Activated naive CD8-positive, alpha-beta T cell treated with anti-CD3 and anti-CD28 coated beads, Interleukin-2, amount 50 U/mL, for 16 hours (primary cell): ENCODE measurements around the gene EWSR1.
"Not testable (repeated sequence)": the region's sequence is repeated elsewhere in the genome, so short reads cannot be mapped to it uniquely, and the experiment has no call there.

ENCODE experiments used
- DNase-seq: peaks from one replicate; pipeline ENCODE4 v3.0.0-alpha.2; 2020; ENCODE audit warnings: low read depth, low spot score

The EWSR1 gene

DNA sequence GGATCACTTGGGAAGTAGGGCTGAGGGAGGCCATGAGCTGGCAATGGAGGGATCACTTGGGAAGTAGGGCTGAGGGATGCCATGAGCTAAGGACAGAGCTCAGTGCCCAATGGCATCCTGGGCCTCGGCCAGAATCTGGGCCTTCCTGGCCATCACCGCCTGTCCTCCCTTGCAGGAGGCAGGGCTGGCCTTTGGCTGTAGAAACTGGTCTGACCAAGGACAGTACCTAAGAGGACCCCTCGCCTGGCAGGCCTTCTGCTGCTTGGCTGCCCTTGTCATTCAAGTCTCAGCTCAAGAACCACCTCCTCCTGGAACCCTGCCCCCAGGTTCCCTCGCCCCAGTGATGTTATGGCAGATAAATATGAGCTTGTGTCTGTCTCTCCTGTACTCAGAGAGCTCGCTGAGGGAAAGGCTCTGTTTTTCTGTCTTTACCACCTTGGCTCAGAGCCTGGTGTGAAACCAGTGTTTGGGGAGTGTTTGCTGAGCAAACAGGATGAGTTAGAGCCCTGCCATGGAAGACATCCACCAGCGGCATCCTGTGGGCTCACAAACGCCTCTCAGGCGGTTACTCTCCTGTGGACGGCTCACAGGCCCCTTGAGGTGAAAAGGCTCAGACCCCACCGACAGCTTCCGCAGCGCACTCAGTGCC is 66.8 kb downstream of the EWSR1 start:
- DNase-seq: no peak

DNA sequence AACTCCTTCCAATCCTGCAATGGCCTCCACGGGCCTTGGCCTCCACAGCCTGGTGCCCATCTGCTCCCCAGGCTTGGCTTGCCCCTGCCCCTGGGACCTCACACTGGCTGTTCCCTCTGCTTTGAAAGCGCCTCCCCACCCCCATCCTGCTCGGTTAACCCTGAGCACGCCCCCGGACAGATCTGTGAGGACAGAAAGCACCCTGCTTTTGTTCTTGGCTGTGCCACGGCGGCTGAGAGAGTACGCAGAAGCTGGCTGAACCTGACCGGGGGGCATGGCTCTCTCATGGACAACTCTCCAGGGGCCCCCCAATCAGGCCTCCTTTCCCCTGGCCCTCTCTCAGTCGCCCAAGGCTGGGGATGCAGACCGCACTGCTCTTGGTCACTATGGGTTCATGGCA is 67.6 kb downstream of the EWSR1 start:
- DNase-seq: no peak

- DNase-seq: no peak
These were observed 68.9 kb downstream of the EWSR1 start for GRCh38 chr22:29336751-29337490.

DNA sequence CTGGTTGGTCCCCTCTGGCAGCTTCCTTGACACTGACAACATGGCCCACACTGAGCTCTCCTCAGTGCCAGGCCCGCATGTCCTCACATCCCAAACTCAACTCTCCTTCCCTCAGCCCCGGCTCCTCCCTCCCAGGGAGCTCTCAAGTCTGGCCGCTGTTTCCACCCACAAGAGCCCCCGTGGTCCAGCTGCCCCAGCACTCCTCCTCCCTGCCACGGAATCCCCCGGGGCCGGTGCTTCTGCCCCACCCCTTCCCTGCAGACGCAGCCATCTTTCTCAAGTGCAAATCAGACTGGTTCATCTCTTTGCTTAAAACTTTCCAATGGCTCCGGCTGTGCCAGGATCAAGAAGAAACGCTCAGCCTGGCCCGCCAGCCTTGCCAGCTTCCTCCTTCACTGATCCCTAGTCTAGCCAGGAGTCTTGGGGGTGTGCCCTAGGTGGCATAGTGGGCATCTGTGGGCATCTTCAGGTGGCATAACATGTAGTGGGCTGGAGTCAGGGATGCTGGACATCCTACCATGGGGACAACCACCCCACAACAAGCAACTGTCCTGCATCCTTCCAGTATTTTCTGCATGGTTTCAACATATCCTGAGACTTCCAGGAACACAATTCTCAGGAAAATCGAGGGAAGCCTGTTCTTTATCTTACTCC is 69.7 kb downstream of the EWSR1 start:
- DNase-seq: no peak

DNA sequence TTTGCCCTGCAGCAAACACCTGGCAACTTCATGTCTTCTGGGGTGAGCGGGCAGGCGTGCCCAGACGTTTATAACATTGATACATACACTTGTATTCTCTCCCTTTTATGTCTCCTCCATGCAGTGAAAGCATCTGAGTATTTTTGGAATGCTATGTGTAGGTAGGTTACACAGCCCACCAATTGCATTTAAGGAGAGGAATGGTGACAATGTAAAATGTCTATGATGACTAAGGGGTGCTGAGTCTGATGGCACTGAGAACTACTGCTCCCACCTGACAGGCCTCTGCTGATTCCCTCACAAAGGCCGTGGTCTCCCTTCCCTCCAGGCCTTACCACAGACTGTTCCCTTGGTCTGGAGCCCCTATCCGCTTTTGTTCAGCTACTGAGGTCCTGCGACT is 70.3 kb downstream of the EWSR1 start:
- DNase-seq: no peak

- DNase-seq: no peak
These were observed 71.5 kb downstream of the EWSR1 start for GRCh38 chr22:29339381-29340235.

DNA sequence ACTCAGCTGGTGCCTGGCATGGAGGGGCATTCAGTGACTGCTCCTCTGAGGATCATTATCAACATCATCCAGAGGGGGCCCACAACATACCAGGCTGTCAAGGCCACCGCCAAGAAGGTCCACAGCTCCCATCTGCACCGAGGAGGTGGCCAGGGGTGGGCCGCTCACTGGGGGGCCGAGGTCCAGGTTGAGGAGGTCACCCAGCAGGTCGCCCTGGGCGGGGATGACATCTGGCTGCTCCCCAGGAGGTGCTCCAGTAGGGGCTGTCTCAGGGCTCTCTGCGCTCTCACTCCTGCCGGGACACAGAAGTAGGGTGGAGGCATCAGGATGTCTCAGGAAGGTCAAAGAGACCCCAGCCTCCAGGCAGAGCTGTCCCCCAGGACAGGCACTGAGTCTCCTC is 72.5 kb downstream of the EWSR1 start:
- DNase-seq: no peak

DNA sequence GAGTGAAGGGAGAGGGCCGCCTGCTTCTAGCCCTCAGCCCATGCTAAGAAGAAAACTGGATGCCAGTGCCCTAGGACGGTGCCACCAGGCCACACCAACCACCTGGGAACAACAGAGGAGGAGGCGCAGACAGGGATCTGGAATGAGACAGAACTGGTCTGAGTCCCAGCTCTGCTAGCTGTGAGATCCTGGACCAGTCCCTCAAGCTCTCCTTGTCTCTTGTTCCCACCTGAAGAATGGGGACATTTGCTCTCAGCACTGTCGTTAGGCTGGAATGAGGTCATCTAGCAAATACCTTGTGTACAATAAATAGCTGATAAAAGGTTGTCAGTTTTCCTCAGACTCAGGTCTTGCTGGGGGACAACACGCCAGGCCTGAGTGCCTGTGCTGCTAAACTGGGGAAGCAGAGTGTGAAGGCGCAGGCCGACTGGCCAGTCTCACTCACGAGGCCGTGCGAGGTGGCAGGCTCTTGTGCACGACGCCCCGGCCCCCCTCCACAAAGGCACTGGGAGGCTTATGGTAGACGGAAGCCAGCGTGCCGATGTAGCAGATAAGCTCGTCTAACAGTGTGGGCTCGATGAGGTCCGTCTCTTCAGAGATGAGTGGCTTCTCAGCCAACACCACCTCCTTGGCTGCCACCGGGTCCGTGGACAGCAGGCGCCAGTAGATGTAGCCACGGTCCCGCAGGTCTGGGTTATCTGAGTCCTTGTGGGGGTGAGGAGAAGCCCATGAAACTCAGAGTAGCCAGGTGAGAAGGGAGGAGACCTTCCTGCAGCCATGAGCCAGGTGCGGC is 73.2 kb downstream of the EWSR1 start:
- no peak for DNase-seq

DNA sequence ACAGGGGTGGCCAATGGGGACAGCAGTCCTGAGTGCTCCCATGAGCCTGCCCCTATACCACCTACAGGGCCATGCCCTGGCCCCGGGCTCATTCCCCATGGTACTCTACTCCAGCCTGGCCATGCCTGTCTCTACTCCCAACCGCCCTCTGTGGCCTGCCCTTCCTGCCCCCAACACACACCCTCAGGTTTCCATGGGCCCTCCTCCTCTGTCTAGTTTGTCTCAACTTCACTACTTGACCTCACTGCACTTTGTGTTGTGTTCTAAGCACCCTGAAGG is 73.7 kb downstream of the EWSR1 start:
- no peak for DNase-seq

DNA sequence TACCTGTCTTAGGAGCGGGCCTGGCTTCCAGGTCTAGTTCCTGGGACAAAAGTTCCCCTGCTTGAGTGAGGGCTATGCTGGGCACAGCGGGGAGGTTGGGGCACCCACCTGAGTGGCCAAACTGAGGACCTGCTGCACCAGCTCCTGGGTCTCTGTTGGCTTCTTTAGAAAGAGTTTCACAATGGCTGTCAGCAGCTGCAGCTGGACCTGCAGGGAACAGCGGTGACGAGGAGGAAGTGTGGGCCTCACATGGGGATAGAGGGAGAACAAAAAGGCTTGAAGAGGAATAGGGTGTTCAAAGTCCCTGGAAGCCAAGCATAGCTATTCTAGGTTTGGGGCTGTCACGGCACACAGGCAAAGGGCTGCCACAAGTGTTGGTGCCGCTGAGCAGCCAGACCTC is 74.1 kb downstream of the EWSR1 start:
- no peak for DNase-seq

DNA sequence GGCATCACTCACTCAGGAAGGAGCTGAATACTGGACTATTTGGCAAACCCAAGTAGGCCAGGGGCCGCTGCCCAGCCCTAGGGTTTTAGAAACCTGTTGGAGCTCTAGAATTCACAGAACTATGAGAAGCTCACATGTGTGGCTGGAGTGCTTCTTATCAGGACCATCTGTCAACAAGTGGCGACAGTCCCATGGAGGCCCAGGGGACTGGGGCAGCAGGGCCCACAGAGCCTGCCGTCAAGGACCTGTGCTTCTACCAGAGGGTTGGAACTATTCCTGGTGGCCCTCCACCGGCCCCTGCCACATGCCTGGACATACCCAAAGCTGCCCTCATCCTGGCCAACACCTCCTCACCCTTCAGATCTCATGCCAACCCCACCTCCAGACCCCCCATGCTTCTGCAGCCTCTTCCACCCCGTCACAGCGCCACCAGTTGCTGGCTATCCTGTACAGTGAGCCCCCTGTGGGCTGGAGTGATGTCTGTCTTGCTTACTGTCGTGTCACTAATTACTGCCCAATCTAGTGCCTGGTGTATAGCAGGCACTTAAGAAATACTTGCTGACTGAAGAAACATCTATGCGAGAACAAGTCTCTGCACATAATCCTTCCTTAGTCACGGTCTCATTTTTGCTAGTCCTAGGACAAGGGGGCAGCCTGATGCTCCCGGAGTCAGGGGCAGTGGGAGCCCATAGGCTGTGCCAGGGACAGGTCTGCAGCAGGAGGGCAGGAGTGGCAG is 74.7 kb downstream of the EWSR1 start:
- DNase-seq: no peak

DNA sequence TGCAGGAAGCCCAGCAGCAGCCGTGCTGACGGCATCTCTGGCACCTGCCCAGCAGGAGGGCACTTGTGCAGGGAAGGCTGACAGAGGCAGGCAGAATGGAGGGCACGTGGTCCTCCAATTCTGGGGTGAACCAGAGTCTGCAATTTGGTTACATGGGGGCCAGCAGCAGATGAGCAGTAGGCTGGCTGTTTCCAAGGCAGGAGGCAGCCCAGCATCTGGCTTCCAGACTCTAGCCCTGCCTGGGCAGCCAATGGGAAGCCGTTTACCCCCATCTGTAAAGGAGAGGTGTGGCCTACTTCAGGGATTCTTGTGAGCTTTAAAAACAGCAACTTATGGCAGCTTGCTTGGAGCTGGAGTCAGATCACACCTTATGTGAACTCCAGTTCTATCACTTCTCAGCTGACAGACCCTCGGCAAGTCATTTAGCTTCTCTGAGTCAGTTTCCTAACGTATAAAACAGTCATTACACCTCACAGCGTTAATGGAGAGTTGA is 75.3 kb downstream of the EWSR1 start:
- DNase-seq: no peak

DNA sequence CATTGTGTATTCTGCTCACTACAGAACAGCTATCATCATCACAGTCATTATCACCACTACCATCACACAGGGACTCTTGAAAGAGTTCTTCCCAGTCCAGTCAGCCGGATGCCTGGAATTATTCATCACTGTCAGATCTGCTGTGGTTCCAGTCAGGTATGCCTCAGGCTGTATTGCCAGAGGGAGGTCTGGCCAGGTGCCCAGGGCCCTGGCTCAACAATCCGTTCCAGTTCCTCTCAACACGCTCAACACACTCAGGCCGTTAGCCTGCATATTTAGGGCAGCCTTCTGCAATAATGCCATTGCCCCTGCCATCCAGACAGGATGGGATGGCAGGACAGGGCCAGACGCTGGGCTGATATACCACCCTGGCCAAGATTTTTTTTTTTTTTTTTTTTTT is 76.1 kb downstream of the EWSR1 start:
- no peak for DNase-seq

- DNase-seq: not testable (repeated sequence)
These were observed 76.8 kb downstream of the EWSR1 start for GRCh38 chr22:29344889-29345288.

GRCh38 chr22:29345932-29346331 is 77.9 kb downstream of the EWSR1 start:
- DNase-seq: no peak

DNA sequence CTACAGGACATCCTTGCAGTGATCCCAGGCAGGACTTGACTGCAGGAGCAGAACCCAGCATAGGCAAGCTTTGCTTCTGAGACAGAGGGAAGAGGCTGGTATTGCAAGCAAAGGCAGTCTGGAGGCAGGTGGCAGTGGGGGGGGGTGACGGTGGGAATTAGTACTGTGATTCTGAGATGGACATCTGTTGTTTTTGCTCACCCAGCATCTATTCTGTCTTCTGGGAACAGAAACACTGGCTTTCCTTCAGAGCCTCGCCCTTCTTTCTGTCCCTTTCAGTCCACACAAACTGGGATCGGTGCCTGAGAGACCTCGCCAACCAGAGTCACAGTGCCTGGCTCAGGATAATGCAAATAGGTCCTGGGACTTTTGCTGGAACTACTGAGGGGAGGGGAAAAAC is 78.6 kb downstream of the EWSR1 start:
- no peak for DNase-seq

DNA sequence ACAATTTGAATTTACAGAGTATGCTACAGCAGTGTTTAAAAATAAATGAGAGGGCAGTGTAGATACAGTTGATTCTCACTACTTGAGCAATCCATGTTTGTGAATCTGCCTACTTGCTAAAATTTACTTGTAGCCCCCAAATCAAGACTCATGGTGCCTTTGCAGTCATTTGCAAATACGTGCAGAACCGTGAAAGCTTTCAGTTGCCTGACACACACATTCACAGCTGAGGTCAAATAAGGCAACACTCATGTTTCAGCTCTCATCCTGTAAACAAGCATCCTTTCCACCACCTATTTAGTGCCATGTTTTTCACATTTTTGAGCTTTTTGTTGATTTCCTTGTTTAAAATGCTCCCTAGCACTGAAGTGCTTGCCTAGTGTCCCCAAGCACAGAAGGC is 80.0 kb downstream of the EWSR1 start:
- no peak for DNase-seq

- no peak for DNase-seq
These were observed 80.9 kb downstream of the EWSR1 start for GRCh38 chr22:29348956-29349355.
